Brain pericyte (primary cell): ENCODE results near the gene TEKT1.
"Not testable (repeated sequence)": the region's sequence is repeated elsewhere in the genome, so short reads cannot be mapped to it uniquely, and the experiment has no call there.

Experiments
- DNase-seq: peaks from one replicate; pipeline ENCODE4 v3.0.0-alpha.2; 2012; ENCODE audit warnings: low read depth, low spot score

The TEKT1 gene

DNA sequence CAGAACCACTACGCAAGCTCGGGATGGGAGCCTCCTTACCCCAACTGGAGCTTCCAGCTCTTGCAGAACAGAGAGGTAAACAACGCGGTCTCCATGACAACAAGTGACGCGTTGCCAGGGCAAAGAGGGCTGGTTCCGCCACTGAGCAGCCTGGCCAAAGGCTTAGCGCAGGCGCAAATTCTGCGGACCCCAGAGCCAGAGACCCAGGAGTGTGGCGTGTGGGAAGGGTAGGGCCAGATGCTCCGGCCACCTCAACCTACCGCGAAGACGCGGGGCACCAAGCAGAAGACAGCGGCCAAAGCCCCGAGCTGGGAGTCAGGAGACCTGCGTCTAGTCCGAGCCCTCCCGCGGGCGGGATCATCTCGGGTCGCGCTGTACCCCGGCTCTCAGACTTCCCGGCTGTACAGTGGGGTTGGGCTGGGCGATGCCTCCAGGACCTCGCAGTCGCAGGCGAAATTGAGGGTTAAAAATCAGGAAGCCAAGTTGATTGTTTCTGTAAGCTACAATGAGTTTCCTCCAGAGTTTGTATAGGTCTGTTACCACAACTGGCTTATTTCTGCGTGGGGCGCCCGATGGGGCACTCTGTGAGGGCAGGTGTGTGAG, at the start of gene TEKT1:
Gene TEKT1, minus strand, starts transcription at position 69 of the 603 bp plus-strand sequence. CDS start 1,353 bp downstream, outside the sequence.
- no peak for DNase-seq

DNA sequence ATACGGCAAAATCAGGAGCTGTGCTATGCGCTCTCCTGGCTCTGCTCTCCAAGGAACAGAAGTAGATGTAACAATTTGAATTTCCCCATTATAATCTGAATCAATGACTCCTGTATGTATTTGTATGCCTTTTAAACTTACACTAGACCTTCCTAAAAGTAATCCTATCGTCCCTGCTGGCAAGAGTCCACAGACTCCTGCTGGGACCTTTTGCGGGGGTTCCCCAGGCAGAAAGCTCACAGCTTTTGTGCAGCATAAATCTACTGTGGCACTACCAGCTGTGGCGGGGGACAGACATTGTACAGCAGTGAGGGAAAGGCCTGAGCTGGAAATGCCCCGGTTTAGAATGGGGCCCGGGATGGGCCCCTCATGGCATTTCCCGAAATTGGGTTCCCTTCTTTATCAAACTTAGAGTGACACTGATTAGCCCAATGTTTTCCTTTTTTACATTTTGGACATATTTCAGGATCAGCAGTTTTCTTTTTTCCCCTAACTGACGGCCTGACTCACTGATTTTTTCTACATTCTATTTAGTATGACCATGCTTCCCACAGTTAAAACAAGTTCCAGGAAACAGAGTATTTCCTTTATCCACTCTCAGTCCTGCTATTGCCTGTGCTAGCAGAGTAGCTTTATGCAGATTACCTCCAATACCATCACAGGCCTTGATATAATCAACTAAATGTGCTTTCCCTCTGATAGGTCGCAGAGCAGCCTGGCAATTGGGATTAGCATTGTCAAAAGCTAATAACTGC, 47.9 kb upstream of the TEKT1 start:
- not testable (repeated sequence) for DNase-seq

DNA sequence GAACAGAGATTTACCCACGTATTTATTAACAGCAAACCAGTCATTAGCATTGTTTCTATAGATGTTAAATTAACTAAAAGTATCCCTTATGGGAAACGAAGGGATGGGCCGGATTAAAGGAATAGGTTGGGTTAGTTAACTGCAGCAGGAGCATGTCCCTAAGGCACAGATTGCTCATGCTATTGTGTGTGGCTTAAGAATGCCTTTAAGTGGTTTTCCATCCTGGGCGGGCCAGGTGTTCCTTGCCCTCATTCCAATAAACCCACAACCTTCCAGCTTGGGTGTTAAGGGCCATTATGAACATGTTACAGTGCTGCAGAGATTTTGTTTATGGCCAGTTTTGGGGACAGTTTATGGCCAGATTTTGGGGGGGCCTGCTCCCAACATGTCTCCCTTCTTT, 43.7 kb upstream of the TEKT1 start:
- not testable (repeated sequence) for DNase-seq

DNA sequence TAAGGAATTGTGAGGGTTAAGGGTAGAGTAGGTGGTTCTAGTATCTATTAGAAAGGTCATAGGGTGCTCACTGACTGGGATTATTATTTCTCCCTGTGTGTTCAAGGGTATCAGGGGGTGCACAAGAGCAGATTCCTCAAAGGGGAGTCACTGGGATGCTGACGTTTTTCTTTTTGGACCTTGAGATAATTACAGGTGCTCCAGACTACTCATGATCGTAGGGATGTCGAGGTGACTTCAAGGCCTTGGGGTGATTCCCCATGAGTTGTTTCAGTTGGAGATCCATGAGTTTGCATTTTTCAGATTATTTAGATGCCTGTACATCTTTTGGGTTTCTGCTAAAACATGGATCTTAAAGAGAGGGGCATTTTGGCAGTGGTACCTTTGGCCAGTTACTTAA, 41.4 kb upstream of the TEKT1 start:
- no peak for DNase-seq

DNA sequence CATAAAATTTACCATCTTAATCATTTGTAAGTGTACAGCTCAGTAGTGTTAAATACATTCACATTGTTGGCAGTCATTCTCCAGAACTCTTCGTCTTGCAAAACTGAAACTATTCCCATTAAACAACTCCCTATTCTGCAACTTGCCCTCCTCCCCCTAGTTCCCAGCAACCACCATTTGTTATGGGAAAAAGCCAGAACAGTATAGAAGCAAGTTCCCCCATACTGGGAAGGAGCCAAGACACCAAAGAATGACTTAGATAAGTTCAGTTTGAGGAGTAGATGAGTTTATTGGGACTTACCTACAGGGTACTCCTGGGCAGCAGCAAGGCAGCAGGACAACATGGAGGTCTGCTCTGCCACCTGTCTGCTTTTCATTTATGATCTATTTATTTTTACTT, 39.3 kb upstream of the TEKT1 start:
- DNase-seq: no peak

DNA sequence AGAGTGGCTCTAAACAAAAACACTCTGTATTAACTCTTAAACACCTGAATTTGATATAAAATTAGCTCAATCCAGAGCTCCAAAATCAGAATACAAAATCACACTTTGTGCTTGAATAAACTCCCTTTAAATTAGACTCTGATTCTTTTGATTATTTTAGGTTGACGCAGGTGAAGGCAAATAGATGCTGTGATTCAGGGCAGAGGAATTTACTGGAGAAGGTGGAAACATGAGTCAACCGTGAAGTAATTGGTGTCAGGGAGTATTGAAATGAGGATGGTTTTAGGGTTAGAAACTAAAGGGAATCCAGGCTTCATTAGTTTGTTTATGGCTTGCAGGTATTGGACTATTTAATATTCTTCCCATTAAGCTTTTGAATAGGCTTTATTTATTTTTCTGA, 37.1 kb upstream of the TEKT1 start:
- no peak for DNase-seq

DNA sequence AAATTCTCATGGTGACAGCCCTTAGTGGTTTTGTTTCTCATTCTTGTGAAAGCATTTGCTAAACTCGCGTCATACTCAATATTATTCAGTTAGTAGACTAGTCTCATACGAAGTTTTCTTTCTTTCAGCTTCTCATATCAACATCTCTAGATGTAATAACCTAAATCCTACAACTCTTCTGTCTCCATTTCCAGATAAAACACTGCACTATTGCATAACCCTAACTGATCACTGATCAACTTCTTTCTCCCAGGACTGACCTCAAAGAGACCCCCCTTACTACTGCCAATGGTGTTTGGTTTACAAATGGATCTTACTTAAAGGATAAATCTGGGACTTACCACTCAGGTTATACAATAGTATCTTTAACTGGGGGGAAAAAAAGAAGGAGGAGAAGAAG, 36.3 kb upstream of the TEKT1 start:
- no peak for DNase-seq

DNA sequence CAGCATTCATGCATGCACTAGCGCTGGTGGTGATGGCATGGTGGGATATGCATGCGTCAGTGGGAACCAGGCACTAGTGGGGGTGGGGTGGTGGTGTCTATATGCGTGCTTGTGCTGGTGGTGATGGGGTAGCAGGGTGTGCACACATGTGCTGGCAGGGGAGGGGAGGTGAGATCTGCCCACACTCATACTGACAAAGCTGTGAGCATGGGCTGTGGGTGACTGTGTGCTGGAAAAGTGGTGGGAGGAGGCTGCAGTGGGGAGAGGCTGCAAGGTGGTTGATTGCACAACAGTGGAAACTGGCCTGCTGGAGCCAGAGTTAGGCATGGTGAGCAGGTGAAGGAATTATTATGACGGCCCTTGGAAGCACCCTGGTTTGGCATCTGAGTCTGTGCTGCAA, 31.3 kb upstream of the TEKT1 start:
- no peak for DNase-seq

DNA sequence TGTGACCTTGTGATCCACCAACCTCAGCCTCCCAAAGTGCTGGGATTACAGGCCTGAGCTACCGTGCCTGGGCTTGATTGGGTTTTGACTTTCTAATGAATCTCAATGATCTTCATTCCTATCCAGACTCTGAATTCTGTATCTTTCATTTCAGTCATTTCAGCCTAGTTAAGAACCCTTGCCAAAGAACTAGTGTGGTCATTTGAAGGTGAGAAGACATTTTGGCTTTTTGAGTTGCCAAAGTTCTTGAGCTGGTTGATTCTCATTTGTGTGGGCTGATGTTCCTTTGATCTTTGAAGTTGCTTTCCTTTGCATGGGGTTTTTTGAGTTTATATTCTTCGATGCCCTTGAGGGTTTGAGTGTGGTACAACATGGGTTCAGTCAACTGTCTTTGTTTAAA, 30.6 kb upstream of the TEKT1 start:
- DNase-seq: no peak

DNA sequence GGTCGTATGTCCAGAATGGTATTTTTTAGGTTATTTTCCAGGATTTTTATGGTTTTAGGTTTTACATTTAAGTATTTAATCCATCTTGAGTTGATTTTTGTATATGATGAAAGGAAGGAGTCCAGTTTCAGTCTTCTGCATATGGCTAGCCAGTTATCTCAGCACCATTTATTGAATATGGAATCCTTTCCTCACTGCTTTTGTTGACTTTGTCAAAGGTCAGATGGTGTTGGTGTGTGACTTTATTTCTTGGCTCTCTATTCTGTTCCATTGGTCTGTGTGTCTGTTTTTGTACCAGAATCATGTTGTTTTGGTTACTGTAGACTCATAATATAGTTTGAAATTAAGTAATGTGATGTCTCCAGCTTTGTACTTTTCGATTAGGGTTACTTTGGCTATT, 26.4 kb upstream of the TEKT1 start:
- no peak for DNase-seq

DNA sequence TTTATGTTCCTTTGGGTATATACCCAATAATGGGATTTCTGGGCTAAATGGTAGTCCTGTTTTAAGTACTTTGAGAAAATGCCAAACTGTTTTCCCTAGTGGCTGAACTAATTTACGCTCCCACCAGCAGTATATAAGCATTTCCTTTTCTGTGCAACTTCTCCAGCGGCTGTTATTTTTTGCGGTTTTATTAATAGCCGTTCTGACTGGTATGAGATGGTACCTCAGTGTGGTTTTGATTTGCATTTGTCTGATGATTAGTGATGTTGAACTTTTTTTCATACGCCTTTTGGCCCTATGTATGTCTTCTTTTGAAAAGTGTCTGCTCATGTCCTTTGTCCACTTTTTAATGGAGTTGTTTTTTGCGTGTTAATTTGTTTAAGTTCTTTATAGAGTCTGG, 25.8 kb upstream of the TEKT1 start:
- no peak for DNase-seq

DNA sequence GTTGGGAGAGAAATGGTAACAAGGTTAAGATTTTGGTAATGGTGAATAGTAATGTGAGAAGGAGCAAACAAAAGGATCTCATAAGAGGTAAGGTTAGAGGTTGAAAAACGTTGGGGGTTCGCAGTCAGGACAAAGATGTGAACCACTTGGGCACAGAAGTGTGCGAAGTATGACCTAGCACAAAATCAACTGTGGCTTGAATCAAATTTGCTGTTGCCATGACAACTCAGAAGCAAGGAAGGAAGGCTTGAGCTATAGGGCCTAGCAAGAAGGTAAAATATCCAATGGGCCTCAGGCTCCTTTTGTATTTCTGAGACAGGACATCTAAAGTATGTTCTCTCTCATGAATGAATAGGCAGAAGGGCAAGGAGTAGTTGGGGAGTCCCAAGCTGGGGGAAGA, 24.5 kb upstream of the TEKT1 start:
- no peak for DNase-seq

DNA sequence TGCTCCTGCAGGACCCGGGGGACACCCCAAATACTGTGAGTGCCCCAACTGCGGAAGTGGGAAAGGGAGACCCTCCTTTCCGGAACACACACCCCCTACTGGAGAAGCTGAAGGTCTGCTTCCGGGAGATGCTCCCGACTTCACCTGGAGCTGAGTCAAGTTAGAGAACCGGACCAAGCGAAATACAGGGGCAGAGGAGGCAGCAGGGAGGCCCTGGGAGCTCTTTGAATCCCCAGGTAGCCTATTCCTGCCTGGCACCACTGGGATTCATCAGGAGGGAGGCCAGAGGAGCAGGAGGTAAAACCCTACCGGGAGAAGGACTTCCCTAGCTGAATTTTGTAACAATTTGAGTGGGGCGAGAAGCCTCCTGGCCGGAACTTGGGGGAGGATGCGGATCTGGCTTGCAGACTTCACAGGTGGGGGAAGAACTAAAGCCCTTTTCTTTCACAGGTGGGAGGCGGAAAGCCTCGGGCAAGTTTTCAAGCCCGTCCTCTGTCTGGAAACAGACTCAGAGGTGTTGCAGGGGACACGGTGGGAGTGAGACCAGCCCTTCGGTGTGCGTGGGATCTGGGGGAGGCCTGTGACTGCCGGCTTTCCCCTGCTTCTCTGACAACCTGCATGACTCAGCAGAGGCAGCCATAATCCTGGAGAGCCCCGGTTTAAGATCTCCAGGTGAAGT, 22.4 kb upstream of the TEKT1 start:
- no peak for DNase-seq

DNA sequence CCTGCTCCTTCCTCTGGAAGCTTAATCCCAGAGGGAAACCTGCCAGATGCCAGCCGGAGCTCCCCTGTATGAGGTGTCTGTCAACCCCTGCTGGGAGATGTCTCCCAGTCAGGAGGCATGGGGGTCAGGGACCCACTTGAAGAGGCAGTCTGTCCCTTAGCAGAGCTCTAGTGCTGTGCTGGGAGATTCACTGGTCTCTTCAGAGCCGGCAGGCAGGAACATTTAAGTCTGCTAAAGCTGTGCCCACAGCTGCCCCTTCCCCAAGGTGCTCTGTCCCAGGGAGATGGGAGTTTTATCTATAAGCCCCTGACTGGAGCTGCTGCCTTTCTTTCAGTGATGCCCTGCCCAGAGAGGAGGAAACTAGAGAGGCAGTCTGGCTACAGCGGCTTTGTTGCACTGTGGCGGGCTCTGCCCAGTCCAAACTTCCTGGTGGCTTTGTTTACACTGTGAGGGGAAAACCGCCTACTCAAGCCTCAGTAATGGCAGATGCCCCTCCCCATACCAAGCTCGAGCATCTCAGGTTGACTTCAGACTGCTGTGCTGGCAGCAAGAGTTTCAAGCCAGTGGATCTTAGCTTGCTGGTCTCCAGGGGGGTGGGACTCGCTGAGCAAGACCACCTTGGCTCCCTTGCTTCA, 17.1 kb upstream of the TEKT1 start:
- DNase-seq: not testable (repeated sequence)

DNA sequence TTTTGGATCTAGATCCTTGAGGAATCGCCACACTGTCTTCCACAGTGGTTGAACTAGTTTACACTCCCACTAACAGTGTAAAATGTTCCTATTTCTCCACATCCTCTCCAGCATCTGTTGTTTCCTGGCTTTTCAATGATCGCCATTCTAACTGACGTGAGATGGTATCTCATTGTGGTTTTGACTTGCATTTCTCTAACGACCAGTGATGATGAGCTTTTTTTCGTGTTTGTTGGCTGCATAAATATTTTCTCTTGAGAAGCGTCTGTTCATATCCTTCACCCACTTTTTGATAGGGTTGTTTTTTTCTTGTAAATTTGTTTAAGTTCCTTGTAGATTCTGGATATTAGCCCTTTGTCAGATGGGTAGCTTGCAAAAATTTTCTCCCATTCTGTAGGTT, 14.6 kb upstream of the TEKT1 start:
- not testable (repeated sequence) for DNase-seq

DNA sequence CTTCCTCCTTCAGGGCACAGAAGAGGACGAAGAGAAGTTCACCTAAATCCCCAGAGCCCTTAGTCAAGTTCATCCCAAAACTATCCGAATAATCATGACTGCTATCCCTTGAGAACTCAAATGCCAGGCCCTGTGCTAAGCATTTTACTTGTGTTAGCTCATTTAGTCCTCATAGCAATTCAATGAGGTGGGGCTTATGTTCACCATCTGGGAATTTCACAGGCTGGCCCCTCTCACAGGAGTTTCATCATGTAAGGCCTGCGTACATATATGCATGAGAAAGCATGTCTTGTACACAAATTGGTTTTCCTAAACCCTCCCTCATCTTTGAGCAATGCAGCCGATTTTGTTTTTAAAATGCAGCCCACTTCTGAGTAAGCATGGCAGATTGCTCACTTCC, 12.9 kb upstream of the TEKT1 start:
- not testable (repeated sequence) for DNase-seq

DNA sequence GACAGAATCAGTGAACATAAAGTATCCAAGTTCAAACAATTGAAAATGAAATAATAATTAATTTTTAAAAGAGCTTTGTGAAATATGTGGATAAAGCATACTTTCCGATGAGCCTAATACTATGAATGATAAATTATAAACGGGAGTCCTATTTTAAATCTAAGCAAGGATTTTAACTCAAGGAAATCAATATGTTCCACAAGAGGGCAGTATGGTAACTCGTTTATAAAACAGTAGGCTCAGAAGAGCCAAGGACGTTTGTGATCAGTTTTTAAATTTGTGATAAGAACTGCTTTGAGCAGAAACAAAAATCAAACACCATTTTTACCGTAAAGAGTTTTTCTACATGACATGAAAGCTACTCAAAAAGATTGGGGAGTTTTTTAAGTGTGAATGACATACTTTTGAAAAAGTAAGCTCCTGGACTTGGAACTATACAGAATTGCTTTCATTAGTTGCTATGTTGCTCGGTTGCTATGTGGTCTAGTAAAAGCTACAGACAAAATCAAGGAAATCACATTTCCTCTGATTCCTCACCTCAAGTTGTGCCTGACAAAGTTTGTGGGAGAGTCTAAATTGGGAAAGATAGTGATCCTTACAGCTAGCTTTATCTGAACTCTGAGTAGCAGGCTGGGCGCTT, 11.8 kb upstream of the TEKT1 start:
- DNase-seq: no peak

DNA sequence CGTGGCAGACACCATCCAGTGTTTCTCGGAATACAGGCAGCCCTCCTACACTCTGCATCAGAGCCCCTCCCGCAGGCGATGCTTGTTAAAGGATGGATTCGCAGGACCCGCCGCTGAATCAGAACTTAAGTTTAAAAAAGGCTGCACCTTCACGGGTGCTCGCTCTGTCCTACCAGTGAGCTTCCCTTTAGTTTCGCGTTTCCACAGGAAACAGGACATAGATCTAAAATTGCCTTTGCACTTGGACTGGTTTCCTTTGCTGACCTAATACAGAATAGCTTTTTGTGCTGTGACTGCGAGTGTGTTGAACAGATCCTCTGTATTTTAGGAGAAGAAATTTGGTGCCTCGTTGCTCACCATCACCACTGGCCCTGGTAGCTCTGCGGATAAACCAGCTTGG, 10.2 kb upstream of the TEKT1 start:
- not testable (repeated sequence) for DNase-seq

DNA sequence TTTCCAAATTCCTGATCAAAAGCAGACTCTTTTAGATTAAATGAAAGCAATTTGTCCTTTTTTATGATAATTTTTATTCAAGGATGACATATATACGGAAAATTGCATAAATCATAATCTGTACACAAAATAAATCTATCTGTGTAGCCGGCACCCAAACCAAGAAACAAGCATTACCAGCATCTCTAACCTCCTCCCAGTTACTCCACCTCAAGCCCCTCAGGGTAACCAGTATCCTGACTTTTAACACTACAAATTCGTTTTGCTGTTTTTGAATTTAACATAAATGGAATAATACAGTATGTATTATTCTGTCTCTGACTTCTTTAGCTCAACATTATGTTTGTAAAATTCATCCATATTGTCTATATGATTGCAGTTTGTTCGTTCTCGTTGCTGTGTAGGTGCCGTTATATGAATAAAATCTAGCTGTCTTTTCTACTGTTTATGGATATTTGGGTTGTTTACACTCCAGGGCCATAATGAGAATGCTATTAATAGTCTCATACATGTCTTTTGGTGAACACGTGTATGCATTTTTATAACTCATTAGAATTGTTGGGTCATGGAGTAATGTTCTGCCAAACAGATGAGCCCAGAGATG, 1.0 kb downstream of the TEKT1 start:
- no peak for DNase-seq

DNA sequence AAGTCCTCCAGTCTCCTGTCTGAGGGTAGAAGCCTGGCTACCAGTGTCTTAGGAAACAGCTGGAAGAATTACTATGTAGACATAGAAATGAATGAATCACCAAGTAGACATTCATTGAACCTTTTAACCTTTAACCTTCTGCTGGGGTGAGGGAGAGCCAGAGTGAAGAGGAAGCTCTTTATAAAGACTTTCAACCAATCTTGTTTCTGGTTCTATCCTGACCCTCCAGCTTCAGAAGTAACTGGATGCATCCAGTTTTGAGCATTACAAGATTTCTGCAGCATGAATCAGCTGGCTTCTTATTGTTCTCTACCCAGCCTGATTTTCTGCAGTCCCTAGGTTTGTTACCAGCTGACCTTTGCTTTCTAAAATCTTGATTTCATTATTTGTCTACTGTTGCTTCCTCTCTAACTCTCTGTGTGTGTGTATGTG, 8.5 kb downstream of the TEKT1 start:
- no peak for DNase-seq

DNA sequence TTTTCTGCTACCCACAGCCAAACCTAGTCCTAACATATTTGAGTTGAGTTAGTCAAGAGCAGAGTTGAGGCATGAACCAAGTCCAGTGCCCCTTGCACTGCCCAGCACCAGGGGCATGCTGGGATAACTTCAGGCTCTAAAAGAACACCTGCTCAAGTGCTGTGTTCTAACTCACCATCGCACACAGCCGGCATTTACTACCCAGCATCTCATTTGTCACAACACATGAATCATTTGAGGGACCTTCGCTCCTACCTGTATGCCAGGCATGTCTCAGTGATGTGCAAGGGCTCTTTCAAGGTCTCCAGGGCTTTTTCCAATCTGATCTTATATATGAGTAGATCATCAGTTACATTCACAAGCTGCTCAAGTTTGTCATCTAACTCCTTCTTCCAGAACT, 12.6 kb downstream of the TEKT1 start:
- DNase-seq: no peak
